Heart right ventricle (tissue), 16 donors: ENCODE results near the gene PREX1. TPM values are rescaled to one million over a fixed set of nuclear protein-coding genes. Genes with fewer than 3 reads are reported as not detected.

ENCODE experiments used
- ATAC-seq, 8 donors: fragments of 200-7000 bp; cut with Tn5 transposase; one replicate each; pipeline ENCODE4 v1.9.1; 2020; ENCODE audit warnings: mild to moderate bottlenecking in 8 of 8, moderate library complexity in 8 of 8, moderate number of reproducible peaks in 1 of 8
- DNase-seq, 2 donors: peaks; one replicate each; pipeline ENCODE4 v3.0.0-alpha.2; 2020
- H3K27ac ChIP-seq, 10 donors: fragments of 200-600 bp; sonication (generic) in 2 of 10; one replicate each; pipeline versions ENCODE4 v1.5.0 to v1.8.0; 2020 to 2022; ENCODE audit warnings: mild to moderate bottlenecking in 3 of 10
- H3K27me3 ChIP-seq, 7 donors: fragments of 200-600 bp; one replicate each; pipeline ENCODE4 v1.8.0; 2021 to 2022; ENCODE audit warnings: mild to moderate bottlenecking in 2 of 7
- H3K36me3 ChIP-seq, 9 donors: fragments of 200-600 bp; sonication (generic) in 1 of 9; one replicate each; pipeline versions ENCODE4 v1.5.0 to v1.8.0; 2020 to 2022; ENCODE audit warnings: mild to moderate bottlenecking in 2 of 9
- H3K4me1 ChIP-seq, 9 donors: fragments of 200-600 bp; sonication (generic) in 1 of 9; one replicate each; pipeline versions ENCODE4 v1.5.0 to v1.8.0; 2020 to 2022; ENCODE audit warnings: mild to moderate bottlenecking in 4 of 9
- H3K4me3 ChIP-seq, 10 donors: fragments of 200-600 bp; sonication (generic) in 2 of 10; one replicate each; pipeline versions ENCODE4 v1.5.0 to v1.8.0; 2020 to 2022; ENCODE audit warnings: mild to moderate bottlenecking in 7 of 10, moderate library complexity in 2 of 10
- H3K9me3 ChIP-seq, 11 donors: fragments of 200-600 bp in 10 of 11; sonication (generic) in 2 of 11; one replicate each; pipeline versions ENCODE4 v1.5.0 to v1.8.0; 2013 to 2022; ENCODE audit warnings: mild to moderate bottlenecking in 2 of 11, control low read depth in 1 of 11, moderate library complexity in 1 of 11
- WGBS, 2 donors: extraction: QIAGEN DNeasy Blood & Tissue Kit; methylation state at CpG; one replicate each; pipeline ENCODE4 v1.1.7; 2013; ENCODE audit warnings: inconsistent platforms in 1 of 2; 5-methylcytosine and 5-hydroxymethylcytosine counted together
- intact Hi-C, 10 donors: fragments of 100-400 bp; cut with DNase I; formaldehyde crosslinking; loops; one replicate each; pipeline versions ENCODE4 v1.11.1 to v1.14.2; 2022
- polyA plus RNA-seq, 2 donors: library from polyadenylated mRNA; stranded (reverse); fragments of 200-250 nt; gene quantifications; one replicate each; pipeline ENCODE4 v1.2.3, GENCODE V29; 2013
- total RNA-seq, 10 donors: library from RNA; stranded (reverse); fragmentation: NEBNext Ultra II Directional in 3 of 10; extraction: Animal tissue kit (Norgen Biotek cat#: 25700) in 3 of 10; gene quantifications; one replicate each; pipeline versions ENCODE4 v1.2.1 to v1.2.4, GENCODE V29; 2021 to 2023
- TF ChIP-seq, protein P1 (sequence below), 9 donors: fragments of 200-600 bp; sonication (generic) in 2 of 9; IDR thresholded peaks; one replicate each; pipeline versions ENCODE4 v1.5.0 to v1.8.0; 2021 to 2022; ENCODE audit warnings: antibody characterized with exemption in 9 of 9, mild to moderate bottlenecking in 5 of 9, moderate library complexity in 1 of 9
- donor health status: Arrhythmogenic right ventricular cardiomyopathy.
- donor health status: ischemic (EF 13 %, LVEDD 7.1; RV severe dilation, severe dysfunction).
- donor health status: healthy with polysubstance abuse.
- donor health status: DM: no; HTN: yes; CAD: no.
- donor health status: DM: no; HTN: no; CAD: no.
- donor health status: ischemic (EF 25% LVEDD 6.9; RV normal size, moderate dysfunction).
- donor health status: ischemic (EF 25% LVEDD 5.7; RV mildly dilated, moderate dysfunction).
- donor health status: healthy.
- donor health status: DM: yes; HTN: yes; CAD: no.
- donor health status: Ischemic cardiomyopathy.
- donor health status: ischemic (EF 35%, LVEDD 5.7; RV mildly dilated, moderate dysfunction).
- donor health status: nonischemic (EF 11% LVEDD 7.7; RV severe dilation, severe dysfunction).
- donor health status: DM: yes; HTN: yes; CAD: no.
- donor health status: PGD.
- donor health status: ischemic (EF 29% LVEDD 5.4; RV normal size, mild dysfunction).
- donor health status: nonischemic (EF 23%, LVEDD 6.1; RV moderate dilation, normal function).

Gene PREX1
- total and polyA plus RNA-seq, 12 donors = 4.6 to 23.4 (median 8.8) TPM

DNA sequence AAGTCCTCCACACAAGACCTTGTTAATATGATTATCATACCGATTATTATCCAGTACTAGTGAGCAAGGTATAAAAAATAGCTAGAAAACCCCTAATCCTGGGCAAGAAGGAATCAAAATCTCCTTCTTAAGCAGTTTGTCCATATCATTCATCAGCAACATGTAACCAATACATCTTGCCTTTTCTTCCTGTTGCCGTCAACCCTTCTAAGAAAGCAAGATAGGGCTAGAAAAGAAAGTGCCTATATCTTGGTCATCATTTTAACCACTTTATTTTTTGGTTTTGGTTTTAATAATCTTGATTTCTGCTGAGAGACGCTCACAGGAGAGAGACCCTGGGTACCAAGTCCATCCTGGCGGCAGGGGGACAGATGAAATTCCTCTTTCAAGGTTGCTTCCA lies 27.2 kb upstream of the PREX1 start:
- TF ChIP-seq, protein P1, sequence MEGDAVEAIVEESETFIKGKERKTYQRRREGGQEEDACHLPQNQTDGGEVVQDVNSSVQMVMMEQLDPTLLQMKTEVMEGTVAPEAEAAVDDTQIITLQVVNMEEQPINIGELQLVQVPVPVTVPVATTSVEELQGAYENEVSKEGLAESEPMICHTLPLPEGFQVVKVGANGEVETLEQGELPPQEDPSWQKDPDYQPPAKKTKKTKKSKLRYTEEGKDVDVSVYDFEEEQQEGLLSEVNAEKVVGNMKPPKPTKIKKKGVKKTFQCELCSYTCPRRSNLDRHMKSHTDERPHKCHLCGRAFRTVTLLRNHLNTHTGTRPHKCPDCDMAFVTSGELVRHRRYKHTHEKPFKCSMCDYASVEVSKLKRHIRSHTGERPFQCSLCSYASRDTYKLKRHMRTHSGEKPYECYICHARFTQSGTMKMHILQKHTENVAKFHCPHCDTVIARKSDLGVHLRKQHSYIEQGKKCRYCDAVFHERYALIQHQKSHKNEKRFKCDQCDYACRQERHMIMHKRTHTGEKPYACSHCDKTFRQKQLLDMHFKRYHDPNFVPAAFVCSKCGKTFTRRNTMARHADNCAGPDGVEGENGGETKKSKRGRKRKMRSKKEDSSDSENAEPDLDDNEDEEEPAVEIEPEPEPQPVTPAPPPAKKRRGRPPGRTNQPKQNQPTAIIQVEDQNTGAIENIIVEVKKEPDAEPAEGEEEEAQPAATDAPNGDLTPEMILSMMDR (IDR thresholded peaks at IDR 0.05) = no peak
- Histone ChIP-seq H3K4me3 (no peak overlapping the region), H3K27ac (no peak overlapping the region), H3K36me3 (no peaks in the 10 kb centered on the region), H3K9me3 (no peaks in the 10 kb centered on the region), H3K27me3 (no peaks in the 10 kb centered on the region), H3K4me1 (peaks cover 0 to 49% (median 0%) of the 10 kb centered on the region in 9 donors)
- ATAC-seq (no peak), DNase-seq (no peak)
- intact Hi-C loops = no loop called here
- WGBS, 2 donors = 95 to 96% methylated on average over 4 of the region's 4 CpGs

DNA sequence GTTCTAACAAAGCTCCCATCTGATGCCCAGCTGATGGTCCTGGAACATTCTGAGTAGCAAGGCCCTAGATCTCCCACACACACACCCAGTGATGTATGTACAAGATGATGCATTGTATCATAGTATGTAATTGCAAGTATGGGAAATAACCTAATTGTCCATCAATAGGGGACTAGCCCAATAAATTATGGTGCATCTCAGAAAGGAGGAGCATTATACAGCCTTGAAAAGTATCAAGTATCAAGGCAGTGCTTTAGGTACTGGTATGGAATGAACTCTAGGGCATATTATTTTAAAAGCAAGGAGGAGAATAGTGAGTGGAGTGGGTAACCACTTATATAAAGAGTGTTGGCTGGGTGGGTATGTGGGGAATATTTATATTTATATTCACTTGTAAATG lies 24.8 kb upstream of the PREX1 start:
- no peaks in the 10 kb centered on the region for H3K9me3 ChIP-seq
- no peak overlapping the region for H3K27ac ChIP-seq
- no peaks in the 10 kb centered on the region for H3K27me3 ChIP-seq
- H3K4me3 ChIP-seq = no peak overlapping the region
- TF ChIP-seq, protein P1 (IDR thresholded peaks at IDR 0.05) = no peak
- intact Hi-C loops = no loop called here
- DNase-seq (no peak), ATAC-seq (no peak)
- peaks cover 0 to 29% (median 0%) of the 10 kb centered on the region in 9 donors for H3K4me1 ChIP-seq
- H3K36me3 ChIP-seq = no peaks in the 10 kb centered on the region

DNA sequence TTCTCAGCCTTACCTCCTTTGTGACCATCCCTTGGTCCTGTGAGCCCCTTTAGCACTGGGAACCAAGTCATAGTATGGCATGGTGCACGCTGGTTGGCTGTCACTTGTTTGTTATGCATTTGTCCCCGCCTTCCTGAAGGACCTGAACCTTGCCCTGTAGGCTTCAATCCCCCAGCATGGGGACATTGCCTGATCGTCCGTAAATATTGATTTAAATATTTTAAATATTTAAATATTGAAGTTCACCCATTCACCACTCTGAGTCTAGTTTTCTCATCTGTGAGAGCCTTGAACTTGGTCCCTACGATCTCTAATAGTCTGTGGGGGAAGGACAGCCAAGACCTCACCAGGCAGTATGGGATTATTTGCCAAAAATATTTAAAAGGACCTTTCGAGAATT lies 23.8 kb upstream of the PREX1 start:
- no peaks in the 10 kb centered on the region for H3K27me3 ChIP-seq
- ATAC-seq (no peak), DNase-seq (no peak)
- H3K4me3 ChIP-seq = no peak overlapping the region
- TF ChIP-seq, protein P1 (IDR thresholded peaks at IDR 0.05) = no peak
- intact Hi-C loops = no loop called here
- H3K36me3 ChIP-seq = no peaks in the 10 kb centered on the region
- no peaks in the 10 kb centered on the region for H3K9me3 ChIP-seq
- no peak overlapping the region for H3K27ac ChIP-seq
- peaks cover 0 to 25% (median 4%) of the 10 kb centered on the region in 9 donors for H3K4me1 ChIP-seq
- 84 to 93% methylated on average over 6 of the region's 6 CpGs for WGBS, 2 donors

DNA sequence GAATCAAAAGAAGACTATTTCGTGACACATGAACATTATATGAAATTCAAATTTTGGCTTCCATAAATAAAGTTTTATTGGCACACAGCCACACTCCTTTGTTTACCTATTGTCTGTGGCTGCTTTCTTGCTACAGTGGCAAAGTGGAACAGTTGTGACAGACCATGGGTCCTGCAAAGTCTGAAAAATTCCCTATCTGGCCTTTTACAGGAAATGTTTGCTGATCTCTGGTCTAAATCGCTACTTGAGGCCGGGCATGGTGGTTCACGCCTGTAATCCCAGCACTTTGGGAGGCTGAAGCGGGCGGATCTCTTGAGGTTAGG lies 23.1 kb upstream of the PREX1 start:
- Histone ChIP-seq H3K27me3 (no peaks in the 10 kb centered on the region), H3K4me1 (peaks cover 0 to 25% (median 9%) of the 10 kb centered on the region in 9 donors), H3K4me3 (no peak overlapping the region), H3K9me3 (no peaks in the 10 kb centered on the region), H3K36me3 (no peaks in the 10 kb centered on the region), H3K27ac (no peak overlapping the region)
- no peak for ATAC-seq
- intact Hi-C loops = no loop called here
- WGBS, 2 donors = 86 to 88% methylated on average over 6 of the region's 6 CpGs
- no peak for DNase-seq
- TF ChIP-seq, protein P1 (IDR thresholded peaks at IDR 0.05) = no peak
